ENCODE results near the gene ITGA3.
A peak's percentile ranks its signal among the peaks of the same experiment; 100 is the strongest.

The ITGA3 gene

DNA sequence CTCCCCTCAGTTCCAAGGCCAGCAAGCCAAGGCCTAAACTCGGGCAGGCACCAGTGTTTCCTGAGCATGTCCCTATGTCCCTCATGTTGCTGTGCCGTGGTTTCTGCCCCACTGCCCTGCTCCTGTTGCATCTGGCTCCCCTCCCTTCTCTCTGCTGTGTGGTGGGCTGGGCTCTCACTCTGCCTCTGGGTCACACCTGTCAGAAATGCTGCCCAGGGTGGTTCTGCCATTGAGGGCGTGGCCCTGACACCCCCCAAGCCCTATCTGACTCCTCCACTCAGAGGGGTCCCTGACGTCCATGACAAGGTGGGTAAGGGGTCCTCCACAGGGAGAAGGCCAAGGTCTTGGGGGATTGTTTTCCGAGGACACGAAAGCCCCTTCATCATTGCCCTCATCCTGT is 9.2 kb upstream of the ITGA3 start:
- no peak overlapping the region for H3K27ac ChIP-seq (ENCODE audit: low read depth, low read length, severe bottlenecking)
- H3K36me3 ChIP-seq (ENCODE audit: control insufficient read depth, insufficient read depth, low read length): no peaks in the 10 kb centered on the region
- peaks cover 45% of the 10 kb centered on the region for H3K4me1 ChIP-seq (ENCODE audit: control insufficient read depth, insufficient read depth, low read length, poor library complexity, severe bottlenecking)
- H3K9me3 ChIP-seq (ENCODE audit: control insufficient read depth, low read length): no peaks in the 10 kb centered on the region
- H3K4me3 ChIP-seq (ENCODE audit: extremely low read depth, insufficient read depth, low read length, poor library complexity, severe bottlenecking): no peak overlapping the region
- WGBS, 2 experiments (ENCODE audit: insufficient coverage in 2 of 2): 75 to 89% methylated on average over 4 of the region's 6 CpGs

DNA sequence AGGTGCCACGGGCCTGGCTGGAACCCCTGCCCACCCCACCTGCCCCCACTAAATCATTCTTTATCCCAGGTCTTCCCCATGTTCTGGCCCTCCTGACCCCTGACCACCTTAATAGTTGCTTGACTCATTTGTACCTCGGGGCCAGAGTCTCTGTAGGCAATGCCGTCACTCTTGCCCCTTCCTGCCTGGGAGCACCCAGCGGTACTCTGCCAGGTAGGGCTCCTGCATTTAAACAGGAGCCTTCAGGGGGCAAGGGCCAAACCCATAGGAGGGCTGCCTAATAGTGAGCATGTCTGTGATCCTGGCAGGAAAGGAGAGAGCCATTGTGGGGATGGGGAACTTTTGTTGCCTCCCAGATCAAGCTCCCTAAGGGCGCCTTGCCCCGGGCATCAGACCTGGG is 8.8 kb upstream of the ITGA3 start:
- 84 to 94% methylated on average over 4 to 6 of the region's 6 CpGs for WGBS, 2 experiments (ENCODE audit: insufficient coverage in 2 of 2)
- peak overlapping the region; percentile 78 for H3K27ac ChIP-seq (ENCODE audit: low read depth, low read length, severe bottlenecking)

DNA sequence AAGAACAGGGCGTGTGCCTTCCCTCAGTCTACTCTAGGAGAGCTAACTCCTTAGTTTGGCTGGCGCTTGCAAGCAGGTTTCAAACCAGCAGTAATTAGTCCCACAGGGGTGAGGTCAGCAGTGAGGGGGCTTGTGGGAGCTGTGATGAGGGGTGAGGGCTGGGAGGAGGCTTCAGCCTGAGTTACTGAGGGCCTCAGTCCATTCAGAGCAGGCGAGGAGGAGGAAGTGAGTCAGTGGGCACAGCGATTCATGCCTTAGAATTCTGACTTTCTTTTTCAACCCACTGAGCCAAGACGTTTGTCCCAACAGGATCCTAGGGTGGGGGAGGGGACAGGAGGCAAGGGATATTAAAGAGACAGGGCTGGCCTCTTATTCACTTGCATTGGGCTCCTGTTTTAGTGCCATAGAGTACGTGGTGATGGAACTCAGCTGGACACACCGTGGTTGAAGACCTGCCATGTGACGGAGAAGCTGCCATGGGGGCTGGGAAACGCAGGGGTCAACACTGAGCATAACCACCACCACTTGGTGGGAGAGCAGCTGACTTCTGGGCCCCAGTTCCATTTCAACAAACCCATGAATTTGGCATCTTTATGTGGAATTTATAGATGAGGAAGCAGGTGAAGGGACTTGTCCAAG is 8.3 kb upstream of the ITGA3 start:
- peaks cover 53% of the 10 kb centered on the region for H3K4me1 ChIP-seq (ENCODE audit: control insufficient read depth, insufficient read depth, low read length, poor library complexity, severe bottlenecking)
- peak overlapping the region; percentile 78 for H3K27ac ChIP-seq (ENCODE audit: low read depth, low read length, severe bottlenecking)
- H3K9me3 ChIP-seq (ENCODE audit: control insufficient read depth, low read length): no peaks in the 10 kb centered on the region
- H3K36me3 ChIP-seq (ENCODE audit: control insufficient read depth, insufficient read depth, low read length): no peaks in the 10 kb centered on the region
- WGBS, 2 experiments (ENCODE audit: insufficient coverage in 2 of 2): 49 to 56% methylated on average over 6 to 7 of the region's 9 CpGs
- no peak overlapping the region for H3K4me3 ChIP-seq (ENCODE audit: extremely low read depth, insufficient read depth, low read length, poor library complexity, severe bottlenecking)

More for the DNA sequence above, 8.8 kb upstream of the ITGA3 start:
- no peaks in the 10 kb centered on the region for H3K9me3 ChIP-seq (ENCODE audit: control insufficient read depth, low read length)
- H3K36me3 ChIP-seq (ENCODE audit: control insufficient read depth, insufficient read depth, low read length): no peaks in the 10 kb centered on the region
- peaks cover 49% of the 10 kb centered on the region for H3K4me1 ChIP-seq (ENCODE audit: control insufficient read depth, insufficient read depth, low read length, poor library complexity, severe bottlenecking)
- no peak overlapping the region for H3K4me3 ChIP-seq (ENCODE audit: extremely low read depth, insufficient read depth, low read length, poor library complexity, severe bottlenecking)

DNA sequence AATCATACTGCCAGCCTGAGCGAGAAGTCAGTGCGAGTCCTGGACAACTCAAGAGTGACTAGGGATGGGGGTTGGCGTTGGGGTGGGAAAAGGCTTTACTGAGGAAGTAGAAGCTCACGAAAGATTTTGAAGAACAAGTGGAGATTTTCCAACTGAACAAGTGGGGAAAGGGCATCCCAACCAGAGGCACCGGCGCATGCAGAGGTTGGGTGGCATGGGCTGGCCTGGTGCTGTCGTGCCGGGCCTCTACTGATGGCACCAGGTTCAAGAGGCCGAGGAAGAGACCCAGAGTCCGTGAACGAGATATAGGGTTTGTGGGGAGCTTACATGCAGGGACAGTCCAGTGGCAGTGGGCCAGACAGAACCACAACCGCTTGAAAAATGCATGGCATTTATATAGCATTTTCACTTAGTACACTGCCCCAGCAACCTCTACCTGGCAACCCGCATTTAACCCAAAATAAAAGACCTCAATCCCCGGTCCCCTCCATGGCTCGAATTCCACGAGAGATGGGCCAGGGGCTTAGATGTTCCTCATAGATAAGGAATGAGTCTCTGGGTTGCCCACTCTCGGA is 7.7 kb upstream of the ITGA3 start:
- Histone ChIP-seq H3K9me3 (ENCODE audit: control insufficient read depth, low read length) (no peaks in the 10 kb centered on the region), H3K36me3 (ENCODE audit: control insufficient read depth, insufficient read depth, low read length) (no peaks in the 10 kb centered on the region), H3K27ac (ENCODE audit: low read depth, low read length, severe bottlenecking) (peak overlapping the region; percentile 78), H3K4me3 (ENCODE audit: extremely low read depth, insufficient read depth, low read length, poor library complexity, severe bottlenecking) (no peak overlapping the region), H3K4me1 (ENCODE audit: control insufficient read depth, insufficient read depth, low read length, poor library complexity, severe bottlenecking) (peaks cover 59% of the 10 kb centered on the region)
- 97% methylated on average over 13 to 15 of the region's 17 CpGs for WGBS, 2 experiments (ENCODE audit: insufficient coverage in 2 of 2)

DNA sequence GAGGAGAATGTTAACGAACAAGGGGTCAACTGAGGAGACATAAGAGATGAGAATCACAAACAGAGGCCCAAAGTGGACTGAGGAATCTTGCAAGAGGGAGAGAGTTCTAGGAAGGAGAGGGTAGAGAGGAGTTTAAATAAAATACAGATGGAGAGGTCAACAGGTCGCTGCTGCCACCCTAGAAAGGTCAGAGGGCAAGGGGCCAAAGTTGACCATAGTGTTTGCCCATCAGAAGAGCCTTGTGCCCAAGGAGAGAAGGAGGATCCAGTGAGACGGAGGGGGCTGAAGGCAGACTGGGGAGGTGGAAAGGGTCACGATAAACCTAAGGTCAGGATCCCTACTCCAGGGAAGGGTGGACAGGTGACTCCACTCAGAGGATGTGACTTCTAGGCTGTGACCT is 6.9 kb upstream of the ITGA3 start:
- H3K9me3 ChIP-seq (ENCODE audit: control insufficient read depth, low read length): no peaks in the 10 kb centered on the region
- no peaks in the 10 kb centered on the region for H3K36me3 ChIP-seq (ENCODE audit: control insufficient read depth, insufficient read depth, low read length)
- peaks cover 67% of the 10 kb centered on the region for H3K4me1 ChIP-seq (ENCODE audit: control insufficient read depth, insufficient read depth, low read length, poor library complexity, severe bottlenecking)
- H3K4me3 ChIP-seq (ENCODE audit: extremely low read depth, insufficient read depth, low read length, poor library complexity, severe bottlenecking): no peak overlapping the region
- H3K27ac ChIP-seq (ENCODE audit: low read depth, low read length, severe bottlenecking): no peak overlapping the region
- WGBS, 2 experiments (ENCODE audit: insufficient coverage in 2 of 2): 85 to 91% methylated on average over 4 of the region's 4 CpGs

DNA sequence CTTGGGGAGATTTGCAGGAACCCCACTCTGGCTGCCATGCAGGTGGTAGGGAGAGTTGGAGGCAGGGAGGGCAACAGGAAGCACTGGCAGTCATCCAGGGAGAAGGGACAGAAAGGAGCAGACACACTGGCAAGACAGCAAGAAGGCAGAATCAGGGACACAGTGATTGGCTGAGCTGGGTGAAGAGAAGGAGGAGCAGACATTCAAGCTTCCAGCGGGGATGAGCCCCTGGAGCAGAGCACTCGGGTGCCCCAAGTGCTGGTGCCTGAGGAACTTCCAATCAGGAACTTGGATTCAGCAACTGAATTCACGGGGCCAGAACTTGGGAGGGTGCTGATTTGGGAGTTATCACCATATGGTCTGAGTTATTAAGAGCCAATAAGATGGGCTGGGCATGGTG is 6.3 kb upstream of the ITGA3 start:
- H3K36me3 ChIP-seq (ENCODE audit: control insufficient read depth, insufficient read depth, low read length): no peaks in the 10 kb centered on the region
- H3K27ac ChIP-seq (ENCODE audit: low read depth, low read length, severe bottlenecking): no peak overlapping the region
- H3K4me3 ChIP-seq (ENCODE audit: extremely low read depth, insufficient read depth, low read length, poor library complexity, severe bottlenecking): no peak overlapping the region
- H3K9me3 ChIP-seq (ENCODE audit: control insufficient read depth, low read length): no peaks in the 10 kb centered on the region
- H3K4me1 ChIP-seq (ENCODE audit: control insufficient read depth, insufficient read depth, low read length, poor library complexity, severe bottlenecking): peaks cover 69% of the 10 kb centered on the region
- WGBS, 2 experiments (ENCODE audit: insufficient coverage in 2 of 2): 86 to 87% methylated on average over 3 of the region's 3 CpGs

DNA sequence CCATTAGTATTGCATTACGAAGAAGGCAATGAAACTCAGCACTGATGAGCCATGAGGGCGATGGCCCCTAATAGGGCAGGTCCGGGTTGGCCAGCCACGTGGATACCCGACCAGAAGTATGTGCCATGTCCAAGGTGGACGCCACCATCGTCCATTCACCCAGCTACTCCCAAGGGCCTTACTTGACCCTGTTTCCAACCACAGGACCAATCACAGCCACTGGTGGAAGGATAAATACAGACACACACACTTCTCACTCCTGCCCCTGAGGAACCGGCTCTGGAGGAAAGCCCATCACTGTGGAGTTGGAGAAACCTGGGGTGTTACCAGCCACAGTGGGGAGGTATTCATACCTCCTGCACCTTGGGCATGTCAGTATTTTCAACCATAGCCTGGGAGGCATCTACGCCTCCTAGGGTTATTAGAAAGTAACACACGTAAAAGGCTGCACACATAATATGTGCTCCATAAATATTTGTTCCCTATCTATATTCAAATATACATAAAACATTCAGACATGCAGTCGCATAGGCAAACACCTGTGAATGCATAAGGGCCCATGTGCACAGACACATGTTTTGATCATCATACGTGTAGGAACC is 5.4 kb upstream of the ITGA3 start:
- Histone ChIP-seq H3K27ac (ENCODE audit: low read depth, low read length, severe bottlenecking) (no peak overlapping the region), H3K4me3 (ENCODE audit: extremely low read depth, insufficient read depth, low read length, poor library complexity, severe bottlenecking) (no peak overlapping the region), H3K9me3 (ENCODE audit: control insufficient read depth, low read length) (no peaks in the 10 kb centered on the region), H3K4me1 (ENCODE audit: control insufficient read depth, insufficient read depth, low read length, poor library complexity, severe bottlenecking) (peaks cover 72% of the 10 kb centered on the region), H3K36me3 (ENCODE audit: control insufficient read depth, insufficient read depth, low read length) (no peaks in the 10 kb centered on the region)
- WGBS, 2 experiments (ENCODE audit: insufficient coverage in 2 of 2): 98 to 99% methylated on average over 8 to 10 of the region's 12 CpGs

DNA sequence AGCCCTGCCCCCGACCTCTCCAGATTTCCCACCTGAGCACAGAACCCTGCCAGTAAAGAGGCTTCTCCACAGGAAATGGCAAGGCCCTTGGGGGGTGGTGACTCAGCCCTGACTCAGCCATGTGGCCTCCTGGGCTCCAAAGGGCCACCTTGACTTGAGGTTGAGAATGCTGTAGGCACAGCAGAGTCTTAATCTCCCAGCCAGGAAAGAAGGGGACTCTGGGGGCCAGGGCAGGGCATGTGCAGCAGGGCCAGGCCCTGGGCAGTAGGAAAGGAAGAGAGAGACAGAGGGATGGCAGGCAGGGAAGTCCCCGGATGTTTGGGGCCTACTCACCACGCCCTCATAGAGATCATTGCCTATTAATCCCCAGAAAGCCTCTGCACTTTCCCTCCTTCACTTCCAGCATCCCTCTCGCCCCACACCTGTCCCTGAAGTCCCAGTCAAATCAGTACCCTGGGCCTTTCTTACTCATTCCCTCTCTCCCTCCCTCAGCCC is 4.8 kb upstream of the ITGA3 start:
- Histone ChIP-seq H3K4me1 (ENCODE audit: control insufficient read depth, insufficient read depth, low read length, poor library complexity, severe bottlenecking) (peaks cover 72% of the 10 kb centered on the region), H3K9me3 (ENCODE audit: control insufficient read depth, low read length) (no peaks in the 10 kb centered on the region), H3K27ac (ENCODE audit: low read depth, low read length, severe bottlenecking) (peak overlapping the region; percentile 51), H3K36me3 (ENCODE audit: control insufficient read depth, insufficient read depth, low read length) (no peaks in the 10 kb centered on the region), H3K4me3 (ENCODE audit: extremely low read depth, insufficient read depth, low read length, poor library complexity, severe bottlenecking) (no peak overlapping the region)
- WGBS, 2 experiments (ENCODE audit: insufficient coverage in 2 of 2): 73 to 100% methylated on average over 1 to 3 of the region's 4 CpGs

DNA sequence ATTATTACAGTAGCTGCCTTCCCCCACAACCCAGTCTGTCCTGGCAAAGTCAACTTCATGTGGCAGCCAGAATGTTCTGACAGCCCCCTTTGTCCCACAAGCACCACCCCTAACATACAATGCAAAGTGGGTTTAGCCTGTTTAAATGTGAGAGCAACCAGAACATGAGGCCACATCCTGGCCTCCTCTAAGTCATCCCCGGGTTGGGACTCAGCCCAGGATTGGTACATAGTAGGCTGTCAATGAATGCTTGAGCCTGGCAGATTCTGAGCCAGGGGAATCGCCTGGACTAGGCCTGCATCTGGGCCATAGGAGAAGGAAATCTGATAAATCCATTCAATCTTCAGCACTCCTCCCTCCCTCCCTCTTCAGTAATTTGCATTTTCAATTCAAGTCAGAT is 4.3 kb upstream of the ITGA3 start:
- peak overlapping the region; percentile 51 for H3K27ac ChIP-seq (ENCODE audit: low read depth, low read length, severe bottlenecking)

DNA sequence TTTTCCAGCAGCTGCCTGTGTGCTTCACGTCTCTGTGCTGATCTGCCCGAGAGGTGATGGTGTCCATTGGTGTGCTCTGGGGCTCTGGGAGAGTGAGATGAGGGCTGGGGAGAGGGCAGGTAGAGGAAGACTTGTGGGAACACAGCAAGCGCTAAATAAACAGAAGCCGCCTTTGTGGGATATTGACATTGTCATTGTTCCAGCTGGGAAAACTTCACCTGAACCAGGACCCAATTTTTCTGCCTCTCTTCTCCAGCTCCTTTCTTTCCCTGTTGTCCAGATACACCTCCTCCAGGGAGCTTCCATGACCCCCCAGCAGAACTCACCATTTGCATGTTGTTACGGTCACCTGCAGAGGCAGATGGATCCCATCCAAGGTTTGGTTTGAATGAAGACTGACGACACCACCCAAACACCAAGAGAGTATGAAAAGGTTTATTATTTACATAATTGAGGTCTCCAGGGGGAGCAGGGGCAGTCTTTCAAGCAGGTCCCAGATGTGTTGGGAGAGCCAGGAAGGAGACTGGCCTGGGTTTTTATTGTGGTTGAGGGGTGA is 3.6 kb upstream of the ITGA3 start:
- peaks cover 2% of the 10 kb centered on the region for H3K36me3 ChIP-seq (ENCODE audit: control insufficient read depth, insufficient read depth, low read length)
- peaks cover 67% of the 10 kb centered on the region for H3K4me1 ChIP-seq (ENCODE audit: control insufficient read depth, insufficient read depth, low read length, poor library complexity, severe bottlenecking)
- H3K4me3 ChIP-seq (ENCODE audit: extremely low read depth, insufficient read depth, low read length, poor library complexity, severe bottlenecking): no peak overlapping the region
- H3K9me3 ChIP-seq (ENCODE audit: control insufficient read depth, low read length): no peaks in the 10 kb centered on the region
- 93 to 97% methylated on average over 4 to 5 of the region's 6 CpGs for WGBS, 2 experiments (ENCODE audit: insufficient coverage in 2 of 2)
- peak overlapping the region; percentile 52 for H3K27ac ChIP-seq (ENCODE audit: low read depth, low read length, severe bottlenecking)

More for the DNA sequence above, 4.3 kb upstream of the ITGA3 start:
- peaks cover 72% of the 10 kb centered on the region for H3K4me1 ChIP-seq (ENCODE audit: control insufficient read depth, insufficient read depth, low read length, poor library complexity, severe bottlenecking)
- no peaks in the 10 kb centered on the region for H3K9me3 ChIP-seq (ENCODE audit: control insufficient read depth, low read length)
- no peaks in the 10 kb centered on the region for H3K36me3 ChIP-seq (ENCODE audit: control insufficient read depth, insufficient read depth, low read length)
- H3K4me3 ChIP-seq (ENCODE audit: extremely low read depth, insufficient read depth, low read length, poor library complexity, severe bottlenecking): no peak overlapping the region
- 64 to 79% methylated on average over 1 to 2 of the region's 2 CpGs for WGBS, 2 experiments (ENCODE audit: insufficient coverage in 2 of 2)

All from mesodermal cell (in vitro differentiated cells).